ENCODE results near the gene ZNF366. TPM values are rescaled to one million over a fixed set of nuclear protein-coding genes. Genes with fewer than 3 reads are reported as not detected.
A peak's percentile ranks its signal among the peaks of the same experiment; 100 is the strongest.

The ZNF366 gene
- total and polyA plus RNA-seq, 2 experiments from 2014 or later, result 2.5 TPM; not detected in 1

GRCh38 chr5:72434781-72435437, 72.3 kb downstream of the ZNF366 start:
- no peak for DNase-seq (ENCODE audit: low spot score)
- Histone ChIP-seq H3K27ac (peak overlapping the region; percentile 10), H3K4me1 (ENCODE audit: insufficient read depth) (peaks cover 11% of the 10 kb centered on the region), H3K9me2 (replicated peaks; ENCODE audit: insufficient read depth) (no peaks in the 10 kb centered on the region), H3K9me3 (ENCODE audit: low read depth) (no peaks in the 10 kb centered on the region), H3K27me3 (no peaks in the 10 kb centered on the region), H3K4me3 (no peak overlapping the region), H3K36me3 (replicated peaks; ENCODE audit: insufficient read depth, low read depth) (no peaks in the 10 kb centered on the region), H3K79me2 (no peaks in the 10 kb centered on the region), H2AFZ (no peak overlapping the region), H4K20me1 (ENCODE audit: insufficient read depth, poor library complexity, severe bottlenecking) (no peaks in the 10 kb centered on the region), H3K4me2 (no peak overlapping the region)
- 62% methylated on average over 3 of the region's 3 CpGs for WGBS (ENCODE audit: low lambda C conversion rate, missing lambda C conversion rate)
- TF ChIP-seq EZH2 (IDR thresholded peaks at IDR 0.05; ENCODE audit: borderline replicate concordance) (no peak), CTCF (IDR thresholded peaks at IDR 0.05; ENCODE audit: poor library complexity) (no peak), EZH2phosphoT487 (IDR thresholded peaks at IDR 0.05; ENCODE audit: low read depth, severe bottlenecking, unreplicated experiment) (no peak)

- no peaks in the 10 kb centered on the region for H3K9me3 ChIP-seq (ENCODE audit: low read depth)
- no peak overlapping the region for H2AFZ ChIP-seq
- H4K20me1 ChIP-seq (ENCODE audit: insufficient read depth, poor library complexity, severe bottlenecking), result no peaks in the 10 kb centered on the region
- H3K36me3 ChIP-seq (replicated peaks; ENCODE audit: insufficient read depth, low read depth), result no peaks in the 10 kb centered on the region
- no peak overlapping the region for H3K4me3 ChIP-seq
- H3K4me2 ChIP-seq, result no peak overlapping the region
- no peaks in the 10 kb centered on the region for H3K27me3 ChIP-seq
- TF ChIP-seq EZH2phosphoT487 (IDR thresholded peaks at IDR 0.05; ENCODE audit: low read depth, severe bottlenecking, unreplicated experiment), result no peak
- no peak for TF ChIP-seq CTCF (IDR thresholded peaks at IDR 0.05; ENCODE audit: poor library complexity)
- no peak for TF ChIP-seq EZH2 (IDR thresholded peaks at IDR 0.05; ENCODE audit: borderline replicate concordance)
- WGBS (ENCODE audit: low lambda C conversion rate, missing lambda C conversion rate), result 68% methylated on average over 5 of the region's 5 CpGs
- no peak for DNase-seq (ENCODE audit: low spot score)
- H3K27ac ChIP-seq, result peak overlapping the region; percentile 10
- H3K9me2 ChIP-seq (replicated peaks; ENCODE audit: insufficient read depth), result no peaks in the 10 kb centered on the region
- H3K4me1 ChIP-seq (ENCODE audit: insufficient read depth), result peaks cover 11% of the 10 kb centered on the region
- H3K79me2 ChIP-seq, result no peaks in the 10 kb centered on the region
Measured at GRCh38 chr5:72434056-72434780, 73.0 kb downstream of the ZNF366 start.

GRCh38 chr5:72433522-72433921, 73.7 kb downstream of the ZNF366 start:
- 75% methylated on average over 1 of the region's 1 CpG for WGBS (ENCODE audit: low lambda C conversion rate, missing lambda C conversion rate)
- TF ChIP-seq CTCF (IDR thresholded peaks at IDR 0.05; ENCODE audit: poor library complexity), result no peak
- no peak for TF ChIP-seq EZH2 (IDR thresholded peaks at IDR 0.05; ENCODE audit: borderline replicate concordance)
- TF ChIP-seq EZH2phosphoT487 (IDR thresholded peaks at IDR 0.05; ENCODE audit: low read depth, severe bottlenecking, unreplicated experiment), result no peak
- no peak overlapping the region for H3K4me3 ChIP-seq
- no peaks in the 10 kb centered on the region for H3K36me3 ChIP-seq (replicated peaks; ENCODE audit: insufficient read depth, low read depth)
- H3K27ac ChIP-seq, result no peak overlapping the region
- H3K4me1 ChIP-seq (ENCODE audit: insufficient read depth), result peaks cover 14% of the 10 kb centered on the region
- H3K9me2 ChIP-seq (replicated peaks; ENCODE audit: insufficient read depth), result no peaks in the 10 kb centered on the region
- H3K9me3 ChIP-seq (ENCODE audit: low read depth), result no peaks in the 10 kb centered on the region
- DNase-seq (ENCODE audit: low spot score), result no peak
- H3K27me3 ChIP-seq, result no peaks in the 10 kb centered on the region
- H3K79me2 ChIP-seq, result no peaks in the 10 kb centered on the region
- no peak overlapping the region for H2AFZ ChIP-seq
- no peaks in the 10 kb centered on the region for H4K20me1 ChIP-seq (ENCODE audit: insufficient read depth, poor library complexity, severe bottlenecking)
- H3K4me2 ChIP-seq, result no peak overlapping the region
